ENCODE data around the gene MICU1.
"Not testable (repeated sequence)": the region's sequence is repeated elsewhere in the genome, so short reads cannot be mapped to it uniquely, and the experiment has no call there.

DNA sequence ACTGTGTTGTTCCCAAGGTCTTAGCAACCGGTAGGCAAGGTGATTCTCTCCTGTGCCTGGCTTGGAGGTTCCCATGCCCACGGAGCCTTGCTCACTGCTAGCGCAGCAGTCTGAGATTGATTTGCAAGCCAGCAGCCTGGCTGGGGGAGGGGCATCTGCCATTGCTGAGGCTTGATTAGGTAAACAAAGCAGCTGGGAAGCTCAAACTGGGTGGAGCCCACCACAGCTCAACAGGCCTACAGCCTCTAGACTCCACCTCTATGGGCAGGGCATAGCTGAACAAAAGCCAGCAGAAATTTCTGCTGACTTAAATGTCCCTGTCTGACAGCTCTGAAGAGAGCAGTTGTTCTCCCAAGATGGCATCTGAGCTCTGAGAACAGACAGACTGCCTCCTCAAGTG, 230.3 kb downstream of the MICU1 start:
- not testable (repeated sequence) for TF ChIP-seq EZH2phosphoT487 (conservative IDR thresholded peaks at IDR 0.05; ENCODE audit: low read length)
- TF ChIP-seq, protein P1, sequence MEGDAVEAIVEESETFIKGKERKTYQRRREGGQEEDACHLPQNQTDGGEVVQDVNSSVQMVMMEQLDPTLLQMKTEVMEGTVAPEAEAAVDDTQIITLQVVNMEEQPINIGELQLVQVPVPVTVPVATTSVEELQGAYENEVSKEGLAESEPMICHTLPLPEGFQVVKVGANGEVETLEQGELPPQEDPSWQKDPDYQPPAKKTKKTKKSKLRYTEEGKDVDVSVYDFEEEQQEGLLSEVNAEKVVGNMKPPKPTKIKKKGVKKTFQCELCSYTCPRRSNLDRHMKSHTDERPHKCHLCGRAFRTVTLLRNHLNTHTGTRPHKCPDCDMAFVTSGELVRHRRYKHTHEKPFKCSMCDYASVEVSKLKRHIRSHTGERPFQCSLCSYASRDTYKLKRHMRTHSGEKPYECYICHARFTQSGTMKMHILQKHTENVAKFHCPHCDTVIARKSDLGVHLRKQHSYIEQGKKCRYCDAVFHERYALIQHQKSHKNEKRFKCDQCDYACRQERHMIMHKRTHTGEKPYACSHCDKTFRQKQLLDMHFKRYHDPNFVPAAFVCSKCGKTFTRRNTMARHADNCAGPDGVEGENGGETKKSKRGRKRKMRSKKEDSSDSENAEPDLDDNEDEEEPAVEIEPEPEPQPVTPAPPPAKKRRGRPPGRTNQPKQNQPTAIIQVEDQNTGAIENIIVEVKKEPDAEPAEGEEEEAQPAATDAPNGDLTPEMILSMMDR (IDR thresholded peaks at IDR 0.05; ENCODE audit: insufficient read depth, low read length, poor library complexity, severe bottlenecking) = not testable (repeated sequence)

Measured in SU-DHL-6 (cell line).